ENCODE measurements around the gene OGDH.

- TF ChIP-seq CTCF (IDR thresholded peaks at IDR 0.05; ENCODE audit: low read length) (no peak), EZH2 (optimal IDR thresholded peaks at IDR 0.05; ENCODE audit: low read depth, low read length) (no peak)
These were observed 14.8 kb downstream of the OGDH start for GRCh38 chr7:44621034-44621749.
